GM12873 (cell line): ENCODE measurements around the gene DNAJC16.

Experiments
- CTCF ChIP-seq: IDR thresholded peaks from 2 replicates; pipeline ENCODE4 v1.5.1; 2012; ENCODE audit warnings: low read depth, mild to moderate bottlenecking, moderate library complexity, low read length, control low read depth; ENCODE audit not compliant: insufficient read depth; ENCODE audit errors: missing control alignments

Gene DNAJC16

GRCh38 chr1:15515022-15515663, 11.5 kb upstream of the DNAJC16 start:
- no peak for TF ChIP-seq CTCF

- no peak for TF ChIP-seq CTCF
Measured at GRCh38 chr1:15519625-15520024, 7.0 kb upstream of the DNAJC16 start.

- TF ChIP-seq CTCF = no peak
Measured at GRCh38 chr1:15522551-15522950, 4.1 kb upstream of the DNAJC16 start.

GRCh38 chr1:15523104-15524020, 3.3 kb upstream of the DNAJC16 start:
- no peak for TF ChIP-seq CTCF

- no peak for TF ChIP-seq CTCF
Measured at GRCh38 chr1:15524021-15524282, 2.7 kb upstream of the DNAJC16 start, which contains the start of gene CASP9. TSS of gene CASP9 (minus strand) at chr1:15524215. CDS start at chr1:15524200, 15 bp downstream.

GRCh38 chr1:15524283-15525049, 2.2 kb upstream of the DNAJC16 start:
- TF ChIP-seq CTCF = no peak
